ENCODE results near the gene RAP2A.

RAP2A gene

GRCh38 chr13:97401421-97401820 lies 32.5 kb upstream of the RAP2A start:
- DNase-seq (ENCODE audit: low read depth in 1 of 2, low spot score in 1 of 2): no peak
- TF ChIP-seq JUND (IDR thresholded peaks at IDR 0.05; ENCODE audit: low read depth): no peak
- in situ Hi-C loops (cut with HindIII; ENCODE audit: low pct_unique_long_range_greater_than_20kb, low sequenced_read_pairs): no loop called here

- no peak for DNase-seq (ENCODE audit: low read depth in 1 of 2, low spot score in 1 of 2)
- TF ChIP-seq JUND (IDR thresholded peaks at IDR 0.05; ENCODE audit: low read depth): no peak
- in situ Hi-C loops (cut with HindIII; ENCODE audit: low pct_unique_long_range_greater_than_20kb, low sequenced_read_pairs): no loop called here
These were observed 29.8 kb upstream of the RAP2A start for GRCh38 chr13:97403893-97404750.

GRCh38 chr13:97407540-97407939 lies 26.4 kb upstream of the RAP2A start:
- TF ChIP-seq JUND (IDR thresholded peaks at IDR 0.05; ENCODE audit: low read depth): no peak
- no peak for DNase-seq (ENCODE audit: low read depth in 1 of 2, low spot score in 1 of 2)

GRCh38 chr13:97408938-97409337 lies 25.0 kb upstream of the RAP2A start:
- DNase-seq (ENCODE audit: low read depth in 1 of 2, low spot score in 1 of 2): no peak
- in situ Hi-C loops (cut with HindIII; ENCODE audit: low pct_unique_long_range_greater_than_20kb, low sequenced_read_pairs): no loop called here
- no peak for TF ChIP-seq JUND (IDR thresholded peaks at IDR 0.05; ENCODE audit: low read depth)

More at GRCh38 chr13:97407540-97407939, 26.4 kb upstream of the RAP2A start:
- in situ Hi-C loops (cut with HindIII; ENCODE audit: low pct_unique_long_range_greater_than_20kb, low sequenced_read_pairs): no loop called here

- no peak for DNase-seq (ENCODE audit: low read depth in 1 of 2, low spot score in 1 of 2)
- in situ Hi-C loops (cut with HindIII; ENCODE audit: low pct_unique_long_range_greater_than_20kb, low sequenced_read_pairs): no loop called here
- TF ChIP-seq JUND (IDR thresholded peaks at IDR 0.05; ENCODE audit: low read depth): no peak
These were observed 22.0 kb upstream of the RAP2A start for GRCh38 chr13:97411984-97412383.

GRCh38 chr13:97413694-97414093 lies 20.3 kb upstream of the RAP2A start:
- no peak for TF ChIP-seq JUND (IDR thresholded peaks at IDR 0.05; ENCODE audit: low read depth)
- in situ Hi-C loops (cut with HindIII; ENCODE audit: low pct_unique_long_range_greater_than_20kb, low sequenced_read_pairs): no loop called here
- no peak for DNase-seq (ENCODE audit: low read depth in 1 of 2, low spot score in 1 of 2)

- in situ Hi-C loops (cut with HindIII; ENCODE audit: low pct_unique_long_range_greater_than_20kb, low sequenced_read_pairs): no loop called here
- no peak for DNase-seq (ENCODE audit: low read depth in 1 of 2, low spot score in 1 of 2)
- no peak for TF ChIP-seq JUND (IDR thresholded peaks at IDR 0.05; ENCODE audit: low read depth)
These were observed 19.6 kb upstream of the RAP2A start for GRCh38 chr13:97414392-97414791.

- no peak for DNase-seq (ENCODE audit: low read depth in 1 of 2, low spot score in 1 of 2)
- no peak for TF ChIP-seq JUND (IDR thresholded peaks at IDR 0.05; ENCODE audit: low read depth)
- in situ Hi-C loops (cut with HindIII; ENCODE audit: low pct_unique_long_range_greater_than_20kb, low sequenced_read_pairs): no loop called here
These were observed 16.3 kb upstream of the RAP2A start for GRCh38 chr13:97417698-97418097.

GRCh38 chr13:97422118-97423054 lies 11.6 kb upstream of the RAP2A start:
- no peak for DNase-seq (ENCODE audit: low read depth in 1 of 2, low spot score in 1 of 2)
- in situ Hi-C loops (cut with HindIII; ENCODE audit: low pct_unique_long_range_greater_than_20kb, low sequenced_read_pairs): no loop called here

GRCh38 chr13:97423300-97424045 lies 10.5 kb upstream of the RAP2A start:
- DNase-seq (ENCODE audit: low read depth in 1 of 2, low spot score in 1 of 2): no peak
- no peak for TF ChIP-seq JUND (IDR thresholded peaks at IDR 0.05; ENCODE audit: low read depth)
- in situ Hi-C loops (cut with HindIII; ENCODE audit: low pct_unique_long_range_greater_than_20kb, low sequenced_read_pairs): no loop called here

More at GRCh38 chr13:97422118-97423054, 11.6 kb upstream of the RAP2A start:
- no peak for TF ChIP-seq JUND (IDR thresholded peaks at IDR 0.05; ENCODE audit: low read depth)

GRCh38 chr13:97425590-97425989 lies 8.4 kb upstream of the RAP2A start:
- no peak for TF ChIP-seq JUND (IDR thresholded peaks at IDR 0.05; ENCODE audit: low read depth)
- no peak for DNase-seq (ENCODE audit: low read depth in 1 of 2, low spot score in 1 of 2)
- in situ Hi-C loops (cut with HindIII; ENCODE audit: low pct_unique_long_range_greater_than_20kb, low sequenced_read_pairs): no loop called here

GRCh38 chr13:97426695-97427094 lies 7.3 kb upstream of the RAP2A start:
- in situ Hi-C loops (cut with HindIII; ENCODE audit: low pct_unique_long_range_greater_than_20kb, low sequenced_read_pairs): no loop called here
- TF ChIP-seq JUND (IDR thresholded peaks at IDR 0.05; ENCODE audit: low read depth): no peak
- DNase-seq (ENCODE audit: low read depth in 1 of 2, low spot score in 1 of 2): no peak
